H1 (cell line): ENCODE data around the gene CERT1. TPM values are rescaled to one million over a fixed set of nuclear protein-coding genes. Genes with fewer than 3 reads are reported as not detected.

Experiments
- BACH1 ChIP-seq: IDR thresholded peaks from 2 replicates; pipeline ENCODE4 v1.6.1; 2012; ENCODE audit warnings: low read length, improper control_type of control experiment
- CBX5 ChIP-seq: fragments of 300-800, 300-1000 bp; sonication (generic); IDR thresholded peaks from 2 replicates; pipeline ENCODE4 v1.7.1; 2016; ENCODE audit warnings: antibody characterized with exemption, low read length, low read depth
- CHD7 ChIP-seq: fragments of 300-600 bp; sonication (generic); IDR thresholded peaks from 2 replicates; pipeline ENCODE4 v1.7.1; 2012; ENCODE audit warnings: low read length, moderate library complexity, mild to moderate bottlenecking, inconsistent platforms; ENCODE audit not compliant: insufficient replicate concordance
- KDM4A ChIP-seq: IDR thresholded peaks from one replicate; pipeline ENCODE4 v1.7.1; 2012; ENCODE audit warnings: low read depth, mild to moderate bottlenecking, moderate library complexity, low read length, inconsistent platforms; ENCODE audit not compliant: severe bottlenecking
- polyA plus RNA-seq, 7 experiments: library from polyadenylated mRNA; depleted of rRNA in 3 of 7; stranded (reverse) in 5 of 7; unstranded in 2 of 7; fragments of >200 nt in 5 of 7; fragments of 200-250 nt in 2 of 7; gene quantifications; 1 replicate in 5 of 7; 2 replicates in 1 of 7; 4 replicates in 1 of 7; pipeline versions ENCODE4 v1.2.1 to v1.2.3, GENCODE V29; 2011 to 2013; ENCODE audit warnings: missing spikeins in 2 of 7, mixed read lengths in 2 of 7
- total RNA-seq: library from RNA; stranded (reverse); fragmentation: NEBNext Ultra II Directional; extraction: Animal tissue kit (Norgen Biotek cat#: 25700); gene quantifications from 2 replicates; pipeline ENCODE4 v1.2.1, GENCODE V29; 2021

Gene CERT1
- total and polyA plus RNA-seq, 2 of the 8 experiments (the other 6 are each of a cell fraction or from before 2014, with no cell fraction given): 7.8 to 55.3 TPM

- TF ChIP-seq KDM4A (no peak), CBX5 (no peak), CHD7 (no peak), BACH1 (no peak)
Measured at GRCh38 chr5:75381456-75381855, 130.0 kb downstream of the CERT1 start (continued).
